ENCODE results near the gene MMP15. TPM values are rescaled to one million over a fixed set of nuclear protein-coding genes. Genes with fewer than 3 reads are reported as not detected.

MMP15 gene
- total RNA-seq, 4 donors from 2014 or later, result 36.5 to 105 (median 80.5) TPM

- H3K4me1 ChIP-seq, result peaks cover 63 to 67% of the 10 kb centered on the region in 2 donors
- no peaks in the 10 kb centered on the region for H3K27me3 ChIP-seq
- peak in 1 of 2 donors; percentile 30 for DNase-seq
- H3K27ac ChIP-seq, result peak overlapping the region; percentile 76 to 89 (median 88)
- peaks cover 3 to 17% of the 10 kb centered on the region in 2 donors for H3K36me3 ChIP-seq
- WGBS, 2 donors, result 62 to 74% methylated on average over 11 of the region's 11 CpGs
- H3K4me3 ChIP-seq (replicated peaks in 1 of 3), result no peak overlapping the region
- TF ChIP-seq CTCF (IDR thresholded peaks at IDR 0.05) (no peak), POLR2A (IDR thresholded peaks at IDR 0.05) (no peak)
- H3K9me3 ChIP-seq, result no peaks in the 10 kb centered on the region
- intact Hi-C loops (cut with DNase I), result loop anchor here (5.0 kb wide), 1 partner anchor 33 kb away; no protein-coding TSS in a partner anchor
Observed at GRCh38 chr16:58034774-58035173, 9.2 kb downstream of the MMP15 start.

- Histone ChIP-seq H3K4me1 (peaks cover 55 to 59% of the 10 kb centered on the region in 2 donors), H3K36me3 (peaks cover 10 to 24% of the 10 kb centered on the region in 2 donors), H3K4me3 (replicated peaks in 1 of 3) (no peak overlapping the region), H3K27me3 (no peaks in the 10 kb centered on the region), H3K27ac (peak overlapping the region; percentile 33 to 76 (median 38)), H3K9me3 (no peaks in the 10 kb centered on the region)
- 69 to 100% methylated on average over 3 to 10 of the region's 14 CpGs for WGBS, 2 donors
- intact Hi-C loops (cut with DNase I), result no loop called here
- DNase-seq, result peak; percentile 56 to 59
- TF ChIP-seq CTCF (IDR thresholded peaks at IDR 0.05) (no peak), POLR2A (IDR thresholded peaks at IDR 0.05) (no peak)
Observed at GRCh38 chr16:58035356-58036170, 10.0 kb downstream of the MMP15 start.

- peaks cover 23 to 38% of the 10 kb centered on the region in 2 donors for H3K36me3 ChIP-seq
Observed at GRCh38 chr16:58036943-58037342, 11.4 kb downstream of the MMP15 start.

GRCh38 chr16:58037365-58038057 is 12.0 kb downstream of the MMP15 start:
- TF ChIP-seq POLR2A (IDR thresholded peaks at IDR 0.05) (no peak), CTCF (IDR thresholded peaks at IDR 0.05) (no peak)
- Histone ChIP-seq H3K4me1 (peaks cover 37 to 39% of the 10 kb centered on the region in 2 donors), H3K36me3 (peaks cover 23 to 44% of the 10 kb centered on the region in 2 donors), H3K9me3 (no peaks in the 10 kb centered on the region), H3K27ac (peak overlapping the region in 1 of 3 donors; percentile 33), H3K27me3 (no peaks in the 10 kb centered on the region), H3K4me3 (replicated peaks in 1 of 3) (no peak overlapping the region)
- intact Hi-C loops (cut with DNase I), result no loop called here
- 93 to 94% methylated on average over 12 to 15 of the region's 16 CpGs for WGBS, 2 donors
- DNase-seq, result no peak

More at GRCh38 chr16:58036943-58037342, 11.4 kb downstream of the MMP15 start:
- TF ChIP-seq POLR2A (IDR thresholded peaks at IDR 0.05), result no peak
- TF ChIP-seq CTCF (IDR thresholded peaks at IDR 0.05), result no peak
- H3K4me3 ChIP-seq (replicated peaks in 1 of 3), result no peak overlapping the region
- H3K9me3 ChIP-seq, result no peaks in the 10 kb centered on the region
- DNase-seq, result no peak
- intact Hi-C loops (cut with DNase I), result no loop called here
- WGBS, 2 donors, result 86 to 97% methylated on average over 6 of the region's 6 CpGs
- no peaks in the 10 kb centered on the region for H3K27me3 ChIP-seq
- peak overlapping the region in 2 of 3 donors; percentile 33 to 76 for H3K27ac ChIP-seq
- peaks cover 42 to 45% of the 10 kb centered on the region in 2 donors for H3K4me1 ChIP-seq
